GM23338 (cell line): ENCODE data around the gene XYLT1. TPM values are rescaled to one million over a fixed set of nuclear protein-coding genes. Genes with fewer than 3 reads are reported as not detected.

ENCODE experiments used
- ATAC-seq: fragments of 200-7000 bp; cut with Tn5 transposase; 3 replicates; pipeline ENCODE4 v1.9.1; 2020
- DNase-seq: peaks from one replicate; pipeline ENCODE4 v3.0.0-alpha.2; 2015; ENCODE audit warnings: low spot score
- H2AFZ ChIP-seq: fragments of 200-600 bp; sonication (generic); 2 replicates; pipeline ENCODE4 v1.8.0; 2016; ENCODE audit warnings: antibody characterized with exemption, mild to moderate bottlenecking, moderate library complexity
- H3F3A ChIP-seq: fragments of 200-600 bp; sonication (generic); replicated peaks from 2 replicates; pipeline ENCODE4 v1.8.0; 2017; ENCODE audit warnings: antibody characterized with exemption, mixed run types, low read depth
- H3K27ac ChIP-seq: fragments of 200-600 bp; sonication (generic); 2 replicates; pipeline ENCODE4 v1.6.1; 2016; ENCODE audit warnings: low read depth
- H3K27me3 ChIP-seq: fragments of 200-600 bp; sonication (generic); 2 replicates; pipeline ENCODE4 v1.8.0; 2016; ENCODE audit warnings: mild to moderate bottlenecking, mixed run types, moderate library complexity; ENCODE audit not compliant: insufficient read depth
- H3K36me3 ChIP-seq: fragments of 200-600 bp; sonication (generic); 2 replicates; pipeline ENCODE4 v1.8.0; 2016; ENCODE audit warnings: mild to moderate bottlenecking; ENCODE audit not compliant: insufficient read depth
- H3K4me1 ChIP-seq: fragments of 200-600 bp; sonication (generic); 2 replicates; pipeline ENCODE4 v1.8.0; 2016; ENCODE audit warnings: mild to moderate bottlenecking, moderate library complexity; ENCODE audit not compliant: insufficient read depth
- H3K4me2 ChIP-seq: fragments of 200-600 bp; sonication (generic); 2 replicates; pipeline ENCODE4 v1.7.1; 2017; ENCODE audit warnings: mixed run types
- H3K4me3 ChIP-seq: fragments of 200-600 bp; sonication (generic); 2 replicates; pipeline ENCODE4 v1.6.1; 2016; ENCODE audit warnings: mixed run types
- H3K79me2 ChIP-seq: fragments of 200-600 bp; sonication (generic); replicated peaks from 2 replicates; pipeline ENCODE4 v1.8.0; 2017; ENCODE audit warnings: mild to moderate bottlenecking; ENCODE audit not compliant: insufficient read depth
- H3K9me2 ChIP-seq: fragments of 200-600 bp; sonication (generic); 2 replicates; pipeline ENCODE4 v1.8.0; 2017; ENCODE audit not compliant: insufficient read depth
- H4K20me1 ChIP-seq: fragments of 200-600 bp; sonication (generic); replicated peaks from 2 replicates; pipeline ENCODE4 v1.8.0; 2017; ENCODE audit warnings: mild to moderate bottlenecking; ENCODE audit not compliant: insufficient read depth
- H3K27ac Mint-ChIP-seq: 2 replicates; pipeline ENCODE4 v1.8.0; 2020; ENCODE audit warnings: inconsistent platforms, mild to moderate bottlenecking, moderate library complexity, mixed read lengths
- H3K27me3 Mint-ChIP-seq: 3 replicates; pipeline ENCODE4 v1.8.0; 2022; ENCODE audit warnings: low read depth, mild to moderate bottlenecking, moderate library complexity, mixed read lengths, inconsistent platforms; ENCODE audit not compliant: insufficient read depth, poor library complexity
- H3K36me3 Mint-ChIP-seq: 3 replicates; pipeline ENCODE4 v1.8.0; 2021; ENCODE audit warnings: low read depth, mild to moderate bottlenecking, inconsistent platforms, moderate library complexity, mixed read lengths
- H3K4me1 Mint-ChIP-seq: 3 replicates; pipeline ENCODE4 v1.8.0; 2020; ENCODE audit warnings: mild to moderate bottlenecking, inconsistent platforms, mixed read lengths
- H3K4me3 Mint-ChIP-seq: 3 replicates; pipeline ENCODE4 v1.8.0; 2021; ENCODE audit warnings: moderate library complexity, mild to moderate bottlenecking, inconsistent platforms, mixed read lengths
- H3K9me3 Mint-ChIP-seq: 3 replicates; pipeline ENCODE4 v1.8.0; 2020; ENCODE audit warnings: moderate library complexity, mild to moderate bottlenecking, inconsistent platforms, mixed read lengths
- CREB1 ChIP-seq: fragments of 250-450 bp; sonication (Bioruptor Pico); IDR thresholded peaks from 2 replicates; pipeline ENCODE4 v1.5.0; 2020; ENCODE audit warnings: low read depth, mild to moderate bottlenecking, moderate library complexity
- JUNB ChIP-seq: IDR thresholded peaks from one replicate; pipeline ENCODE4 v1.6.1; 2016; ENCODE audit warnings: antibody characterized with exemption; ENCODE audit not compliant: unreplicated experiment
- POLR2AphosphoS5 ChIP-seq: IDR thresholded peaks from 2 replicates; pipeline ENCODE4 v1.6.1; 2016; ENCODE audit warnings: antibody characterized with exemption, low read depth
- STAT1 ChIP-seq: IDR thresholded peaks from one replicate; pipeline ENCODE4 v1.6.1; 2016; ENCODE audit warnings: antibody characterized with exemption; ENCODE audit not compliant: unreplicated experiment
- ZNF114 ChIP-seq: fragments of 250-450 bp; sonication (Bioruptor Pico); IDR thresholded peaks from 2 replicates; pipeline ENCODE4 v1.5.0; 2020; ENCODE audit warnings: mild to moderate bottlenecking, moderate library complexity
- ZNF331 ChIP-seq: fragments of 250-450 bp; sonication (Bioruptor Pico); IDR thresholded peaks from 2 replicates; pipeline ENCODE4 v1.5.0; 2020; ENCODE audit warnings: low read depth, mild to moderate bottlenecking, moderate library complexity
- ZNF462 ChIP-seq: fragments of 250-450 bp; sonication (Bioruptor Pico); IDR thresholded peaks from 2 replicates; pipeline ENCODE4 v1.5.0; 2020; ENCODE audit warnings: mild to moderate bottlenecking, moderate library complexity
- polyA plus RNA-seq: library from polyadenylated mRNA; unstranded; fragments of >200 nt; fragmentation: Nextera tagmentation; extraction: Ambion mirVana; gene quantifications from 2 replicates; pipeline ENCODE4 v1.2.1, GENCODE V29; 2016
- total RNA-seq: library from RNA; depleted of rRNA; stranded (reverse); fragments of >200 nt; shearing (Covaris generic); gene quantifications from 2 replicates; pipeline ENCODE4 v1.2.3, GENCODE V29; 2014

XYLT1 gene
- total and polyA plus RNA-seq, 2 experiments from 2014 or later: 3.5 to 24.7 TPM

GRCh38 chr16:17116595-17117322 lies 354.0 kb downstream of the XYLT1 start (continued):
- TF ChIP-seq ZNF462: no peak

DNA sequence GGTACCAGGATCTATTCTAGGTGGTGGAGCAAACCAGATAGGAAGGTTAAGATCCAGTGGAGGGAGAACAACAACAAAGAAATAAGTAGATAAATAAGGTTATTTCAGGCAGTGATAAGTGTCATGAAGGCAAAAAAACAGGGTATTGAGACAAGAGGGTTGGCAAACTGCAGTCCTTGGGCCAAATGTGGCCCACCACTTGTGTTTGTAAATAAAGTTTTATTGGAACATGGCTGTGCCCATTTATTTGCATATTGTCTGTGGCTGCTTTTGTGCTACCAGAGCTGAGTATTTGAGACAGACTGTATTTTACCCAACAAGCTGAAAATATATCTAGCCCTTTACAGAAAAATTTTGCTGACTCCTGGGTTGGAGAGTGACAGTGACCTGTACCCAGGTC lies 361.3 kb downstream of the XYLT1 start:
- Mint-ChIP-seq H3K27ac (no peak overlapping the region), H3K27me3 (peaks cover 13% of the 10 kb centered on the region), H3K36me3 (peaks cover 6% of the 10 kb centered on the region; the same call in 2 of the 3 replicates), H3K9me3 (no peaks in the 10 kb centered on the region), H3K4me1 (peaks cover 26% of the 10 kb centered on the region), H3K4me3 (no peak overlapping the region)
- Histone ChIP-seq H3K27ac (no peak overlapping the region), H3K4me2 (no peak overlapping the region), H3K36me3 (no peaks in the 10 kb centered on the region), H3K27me3 (no peaks in the 10 kb centered on the region), H3K4me3 (no peak overlapping the region), H3F3A (no peaks in the 10 kb centered on the region), H3K4me1 (peaks cover 17% of the 10 kb centered on the region), H2AFZ (no peak overlapping the region), H3K9me2 (no peaks in the 10 kb centered on the region), H3K79me2 (no peaks in the 10 kb centered on the region), H4K20me1 (no peaks in the 10 kb centered on the region)
- DNase-seq (no peak), ATAC-seq (no peak)
- TF ChIP-seq CREB1 (CRISPR knock-in tag): no peak
- TF ChIP-seq STAT1: no peak
- no peak for TF ChIP-seq JUNB
- no peak for TF ChIP-seq ZNF462
- no peak for TF ChIP-seq ZNF331 (CRISPR knock-in tag)
- TF ChIP-seq POLR2AphosphoS5: no peak
- TF ChIP-seq ZNF114 (CRISPR knock-in tag): no peak
